Trophoblast cell (in vitro differentiated cells and primary cell): ENCODE results near the gene IL20.

ENCODE experiments used
- DNase-seq, 2 donors: peaks; one replicate each; pipeline ENCODE4 v3.0.0-alpha.2; 2016
- H2AFZ ChIP-seq: 2 replicates; pipeline ENCODE4 v1.6.1; 2013; ENCODE audit warnings: low read length, moderate library complexity, mild to moderate bottlenecking; ENCODE audit not compliant: insufficient read depth, poor library complexity
- H2AK5ac ChIP-seq: 2 replicates; pipeline ENCODE4 v1.6.1; 2013; ENCODE audit warnings: mild to moderate bottlenecking, low read length
- H2BK120ac ChIP-seq: 2 replicates; pipeline ENCODE4 v1.6.1; 2013; ENCODE audit warnings: low read length, mild to moderate bottlenecking, moderate library complexity; ENCODE audit not compliant: insufficient read depth, poor library complexity
- H2BK12ac ChIP-seq: 2 replicates; pipeline ENCODE4 v1.6.1; 2013; ENCODE audit warnings: mild to moderate bottlenecking, low read length, moderate library complexity
- H2BK5ac ChIP-seq: 2 replicates; pipeline ENCODE4 v1.6.1; 2013; ENCODE audit warnings: low read length, low read depth, moderate library complexity, mild to moderate bottlenecking; ENCODE audit not compliant: poor library complexity
- H3K14ac ChIP-seq: 2 replicates; pipeline ENCODE4 v1.6.1; 2013; ENCODE audit warnings: mild to moderate bottlenecking, low read length
- H3K18ac ChIP-seq: 2 replicates; pipeline ENCODE4 v1.6.1; 2013; ENCODE audit warnings: mild to moderate bottlenecking, low read length
- H3K23ac ChIP-seq: 2 replicates; pipeline ENCODE4 v1.6.1; 2013; ENCODE audit warnings: low read length
- H3K27ac ChIP-seq: 2 replicates; pipeline ENCODE4 v1.5.1; 2013; ENCODE audit warnings: low read depth, mild to moderate bottlenecking, inconsistent platforms, low read length, moderate library complexity
- H3K27me3 ChIP-seq: 2 replicates; pipeline ENCODE4 v1.6.1; 2013; ENCODE audit warnings: inconsistent platforms, mild to moderate bottlenecking, low read length, moderate library complexity; ENCODE audit not compliant: insufficient read depth
- H3K36me3 ChIP-seq, 2 experiments: 1 replicate in 1 of 2; 2 replicates in 1 of 2; pipeline ENCODE4 v1.6.1; 2013; ENCODE audit warnings: low read length in 2 of 2, mild to moderate bottlenecking in 2 of 2, moderate library complexity in 1 of 2; ENCODE audit not compliant: insufficient read depth in 2 of 2, control insufficient read depth in 1 of 2
- H3K4ac ChIP-seq: 2 replicates; pipeline ENCODE4 v1.6.1; 2013; ENCODE audit warnings: low read depth, mild to moderate bottlenecking, low read length, moderate library complexity
- H3K4me1 ChIP-seq, 2 experiments: 1 replicate in 1 of 2; 2 replicates in 1 of 2; pipeline ENCODE4 v1.6.1; 2013; ENCODE audit warnings: low read length in 2 of 2, mild to moderate bottlenecking in 2 of 2, moderate library complexity in 1 of 2; ENCODE audit not compliant: insufficient read depth in 2 of 2, control insufficient read depth in 1 of 2
- H3K4me2 ChIP-seq: 2 replicates; pipeline ENCODE4 v1.6.1; 2013; ENCODE audit warnings: inconsistent platforms, mild to moderate bottlenecking, low read length, moderate library complexity
- H3K4me3 ChIP-seq: 2 replicates; pipeline ENCODE4 v1.5.1; 2013; ENCODE audit warnings: mild to moderate bottlenecking, low read depth, low read length, inconsistent platforms
- H3K79me1 ChIP-seq: one replicate; pipeline ENCODE4 v1.6.1; 2013; ENCODE audit warnings: low read length
- H3K79me2 ChIP-seq: 2 replicates; pipeline ENCODE4 v1.6.1; 2013; ENCODE audit warnings: low read length, mild to moderate bottlenecking; ENCODE audit not compliant: control insufficient read depth, insufficient read depth, poor library complexity
- H3K9ac ChIP-seq: 2 replicates; pipeline ENCODE4 v1.6.1; 2013; ENCODE audit warnings: mild to moderate bottlenecking, low read length
- H3K9me3 ChIP-seq: 2 replicates; pipeline ENCODE4 v1.6.1; 2013; ENCODE audit warnings: low read depth, mild to moderate bottlenecking, control low read depth, inconsistent platforms, low read length; ENCODE audit not compliant: insufficient read depth
- H4K12ac ChIP-seq: 2 replicates; pipeline ENCODE4 v1.6.1; 2013; ENCODE audit warnings: low read depth, mild to moderate bottlenecking, low read length, moderate library complexity
- H4K8ac ChIP-seq: 2 replicates; pipeline ENCODE4 v1.6.1; 2013; ENCODE audit warnings: low read depth, mild to moderate bottlenecking, low read length, moderate library complexity
- H4K91ac ChIP-seq: one replicate; pipeline ENCODE4 v1.6.1; 2013; ENCODE audit warnings: low read depth, mild to moderate bottlenecking, low read length, moderate library complexity
- WGBS: extraction: QIAGEN DNeasy Blood & Tissue Kit; methylation state at CpG from one replicate; pipeline ENCODE4 v1.1.7; 2013; ENCODE audit warnings: missing lambda C conversion rate; ENCODE audit not compliant: insufficient read length, insufficient coverage; ENCODE audit errors: extremely low coverage; 5-methylcytosine and 5-hydroxymethylcytosine counted together

Gene IL20

DNA sequence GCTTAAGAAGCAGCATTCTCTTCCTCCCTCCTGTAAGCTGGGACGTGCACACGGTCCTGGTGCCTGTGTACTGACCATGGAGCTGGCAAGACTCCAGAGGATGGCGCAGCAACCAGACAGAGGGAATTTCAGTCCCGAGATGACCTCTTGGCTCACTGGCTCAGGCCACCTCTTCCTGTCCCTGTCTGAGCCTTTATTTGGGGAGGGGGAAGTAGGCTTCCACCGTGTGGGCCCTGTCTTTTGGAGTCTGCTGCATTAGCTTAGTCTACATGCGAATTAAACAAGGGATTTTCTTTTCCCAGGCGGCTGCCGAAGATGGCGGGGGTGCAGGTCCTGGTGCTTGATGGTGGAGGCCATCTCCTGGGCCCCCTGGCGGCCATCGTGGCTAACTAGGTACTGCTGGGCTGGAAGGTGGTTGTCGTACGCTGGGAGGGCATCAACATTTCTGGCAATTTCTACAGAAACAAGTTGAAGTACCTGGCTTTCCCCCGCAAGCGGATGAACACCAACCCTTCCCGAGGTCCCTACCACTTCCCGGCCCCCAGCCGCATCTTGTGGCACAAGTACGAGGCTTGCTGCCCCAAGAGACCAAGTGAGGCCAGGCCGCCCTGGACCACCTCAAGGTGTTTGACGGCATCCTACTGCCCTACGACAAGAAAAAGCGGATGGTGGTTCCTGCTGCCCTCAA lies 42.0 kb downstream of the IL20 start:
- Histone ChIP-seq H3K27ac (no peak overlapping the region), H3K4me3 (no peak overlapping the region), H4K8ac (no peak overlapping the region), H3K79me1 (no peaks in the 10 kb centered on the region), H3K4me1 (peaks cover 12 to 15% of the 10 kb centered on the region in 2 experiments), H3K4ac (no peak overlapping the region), H2BK120ac (no peak overlapping the region), H3K79me2 (no peaks in the 10 kb centered on the region), H3K18ac (no peak overlapping the region), H4K91ac (no peak overlapping the region), H2AK5ac (no peak overlapping the region), H3K23ac (no peak overlapping the region), H3K9ac (no peak overlapping the region), H2BK12ac (no peak overlapping the region), H4K12ac (no peak overlapping the region), H3K27me3 (peaks cover 11% of the 10 kb centered on the region), H3K14ac (no peak overlapping the region), H3K4me2 (no peak overlapping the region), H3K9me3 (no peaks in the 10 kb centered on the region), H2AFZ (no peak overlapping the region), H2BK5ac (no peak overlapping the region), H3K36me3 (no peaks in the 10 kb centered on the region)
- peak; percentile 9 to 50 for DNase-seq
- no CpG with 5 or more reads among the region's 23 CpGs for WGBS

DNA sequence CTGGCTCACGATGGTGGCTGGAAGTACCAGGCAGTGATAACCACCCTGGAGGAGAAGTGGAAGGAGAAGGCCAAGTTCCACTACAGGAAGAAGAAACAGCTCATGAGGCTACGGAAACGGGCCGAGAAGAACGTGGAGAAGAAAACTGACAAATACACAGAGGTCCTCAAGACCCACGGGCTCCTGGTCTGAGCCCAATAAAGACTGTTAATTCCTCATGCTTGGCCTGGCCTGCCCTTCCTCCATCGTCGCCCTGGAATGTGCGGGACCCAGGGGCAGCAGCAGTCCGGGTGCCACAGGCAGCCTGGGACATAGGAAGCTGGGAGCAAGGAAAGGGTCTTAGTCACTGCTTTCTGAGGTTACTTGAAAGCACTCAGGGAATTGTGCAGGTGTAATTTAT lies 42.6 kb downstream of the IL20 start:
- Histone ChIP-seq H4K91ac (no peak overlapping the region), H3K4me1 (peaks cover 12 to 15% of the 10 kb centered on the region in 2 experiments), H2BK12ac (no peak overlapping the region), H4K12ac (no peak overlapping the region), H2AFZ (no peak overlapping the region), H3K4me2 (no peak overlapping the region), H3K23ac (no peak overlapping the region), H2BK5ac (no peak overlapping the region), H2AK5ac (no peak overlapping the region), H3K4ac (no peak overlapping the region), H3K18ac (no peak overlapping the region), H3K79me2 (no peaks in the 10 kb centered on the region), H3K27ac (no peak overlapping the region), H3K9ac (no peak overlapping the region), H3K27me3 (peaks cover 11% of the 10 kb centered on the region), H3K14ac (no peak overlapping the region), H3K4me3 (no peak overlapping the region), H3K36me3 (no peaks in the 10 kb centered on the region), H2BK120ac (no peak overlapping the region), H3K9me3 (no peaks in the 10 kb centered on the region), H3K79me1 (no peaks in the 10 kb centered on the region), H4K8ac (no peak overlapping the region)
- no CpG with 5 or more reads among the region's 10 CpGs for WGBS
- DNase-seq, result no peak

- H2BK120ac ChIP-seq, result no peak overlapping the region
Observed at GRCh38 chr1:206909161-206909882, 43.9 kb downstream of the IL20 start.

DNA sequence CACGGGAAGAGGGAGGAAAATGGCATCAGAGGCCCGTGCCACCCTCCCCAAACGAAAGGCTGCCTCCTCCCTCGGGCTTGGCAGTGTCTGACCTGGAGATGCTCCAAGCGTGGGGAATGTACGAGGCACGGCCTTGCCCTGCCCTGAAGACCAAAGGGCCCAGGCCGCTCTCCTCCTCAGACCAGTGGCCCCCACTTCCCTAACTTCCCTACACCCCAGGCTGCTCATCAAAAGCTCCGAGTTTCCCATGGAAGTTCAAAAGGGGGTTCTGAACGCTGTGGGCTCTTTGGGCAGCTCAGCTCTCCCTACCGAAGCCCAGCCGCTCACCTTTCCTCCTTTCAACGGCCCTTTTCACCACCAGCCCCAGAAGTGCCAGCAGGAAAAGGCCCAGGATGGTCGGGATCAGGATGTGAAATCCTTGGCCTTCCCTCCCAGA lies 44.5 kb downstream of the IL20 start:
- Histone ChIP-seq H2AK5ac (no peak overlapping the region), H3K79me2 (no peaks in the 10 kb centered on the region), H4K91ac (no peak overlapping the region), H3K27ac (no peak overlapping the region), H4K12ac (no peak overlapping the region), H3K4me1 (peaks cover 9 to 10% of the 10 kb centered on the region in 2 experiments), H3K79me1 (no peaks in the 10 kb centered on the region), H3K36me3 (no peaks in the 10 kb centered on the region), H3K27me3 (peaks cover 11% of the 10 kb centered on the region), H3K9ac (no peak overlapping the region), H2BK5ac (no peak overlapping the region), H2BK120ac (no peak overlapping the region), H3K4me3 (peak overlapping the region; percentile 63), H3K23ac (no peak overlapping the region), H3K4ac (no peak overlapping the region), H4K8ac (no peak overlapping the region), H3K14ac (no peak overlapping the region), H3K4me2 (peak overlapping the region; percentile 86), H3K9me3 (no peaks in the 10 kb centered on the region), H2BK12ac (no peak overlapping the region), H2AFZ (no peak overlapping the region), H3K18ac (no peak overlapping the region)
- no peak for DNase-seq
- no CpG with 5 or more reads among the region's 14 CpGs for WGBS

More at GRCh38 chr1:206909161-206909882, 43.9 kb downstream of the IL20 start:
- Histone ChIP-seq H3K79me1 (no peaks in the 10 kb centered on the region), H2BK12ac (no peak overlapping the region), H3K9ac (no peak overlapping the region), H3K27ac (no peak overlapping the region), H4K91ac (no peak overlapping the region), H2BK5ac (no peak overlapping the region), H3K27me3 (peaks cover 11% of the 10 kb centered on the region), H3K4me3 (peak overlapping the region; percentile 63), H3K79me2 (no peaks in the 10 kb centered on the region), H3K23ac (no peak overlapping the region), H4K12ac (no peak overlapping the region), H4K8ac (no peak overlapping the region), H2AFZ (peak overlapping the region; percentile 37), H3K4me1 (peaks cover 12 to 15% of the 10 kb centered on the region in 2 experiments), H3K36me3 (no peaks in the 10 kb centered on the region), H3K14ac (no peak overlapping the region), H3K4me2 (peak overlapping the region; percentile 86), H3K4ac (no peak overlapping the region), H3K9me3 (no peaks in the 10 kb centered on the region), H3K18ac (no peak overlapping the region), H2AK5ac (no peak overlapping the region)
- DNase-seq, result peak; percentile 49 to 73
- no CpG with 5 or more reads among the region's 69 CpGs for WGBS
